ENCODE results near the gene RAP1A.

Gene RAP1A

GRCh38 chr1:111719135-111719534, 99.5 kb downstream of the RAP1A start:
- Histone ChIP-seq H3K27ac (ENCODE audit: low read depth, low read length) (no peak overlapping the region), H3K36me3 (ENCODE audit: control insufficient read depth, insufficient read depth, low read length) (no peaks in the 10 kb centered on the region), H2BK120ac (ENCODE audit: low read depth, low read length) (no peak overlapping the region), H3K4ac (ENCODE audit: low read depth, low read length) (no peak overlapping the region), H3K79me2 (ENCODE audit: control insufficient read depth, insufficient read depth, low read length) (no peaks in the 10 kb centered on the region), H3K56ac (ENCODE audit: low read length) (no peak overlapping the region), H4K8ac (ENCODE audit: low read depth, low read length) (no peak overlapping the region), H3K79me1 (ENCODE audit: low read length) (no peaks in the 10 kb centered on the region), H4K5ac (ENCODE audit: low read length) (no peak overlapping the region), H3K9ac (ENCODE audit: low read length) (no peak overlapping the region), H3K23ac (ENCODE audit: low read length) (no peak overlapping the region), H2BK15ac (replicated peaks; ENCODE audit: low read depth) (no peak overlapping the region), H2AK5ac (ENCODE audit: low read length) (no peak overlapping the region), H2BK5ac (ENCODE audit: low read length) (no peak overlapping the region), H3K4me2 (ENCODE audit: low read length) (no peak overlapping the region), H3K27me3 (ENCODE audit: insufficient read depth, low read length, poor library complexity) (no peaks in the 10 kb centered on the region), H3K4me1 (ENCODE audit: control insufficient read depth, low read depth, low read length) (peaks cover 7% of the 10 kb centered on the region), H3K4me3 (ENCODE audit: low read length) (no peak overlapping the region), H3K18ac (ENCODE audit: low read length) (no peak overlapping the region)
- no CpG with 5 or more reads among the region's 5 CpGs for WGBS (ENCODE audit: extremely low coverage, insufficient coverage, low lambda C conversion rate)
- DNase-seq = no peak

GRCh38 chr1:111719674-111720132, 100.1 kb downstream of the RAP1A start:
- Histone ChIP-seq H3K18ac (ENCODE audit: low read length) (no peak overlapping the region), H3K4ac (ENCODE audit: low read depth, low read length) (no peak overlapping the region), H3K79me2 (ENCODE audit: control insufficient read depth, insufficient read depth, low read length) (no peaks in the 10 kb centered on the region), H2AK5ac (ENCODE audit: low read length) (no peak overlapping the region), H2BK5ac (ENCODE audit: low read length) (no peak overlapping the region), H4K8ac (ENCODE audit: low read depth, low read length) (no peak overlapping the region), H3K79me1 (ENCODE audit: low read length) (no peaks in the 10 kb centered on the region), H2BK120ac (ENCODE audit: low read depth, low read length) (no peak overlapping the region), H3K9ac (ENCODE audit: low read length) (no peak overlapping the region), H4K5ac (ENCODE audit: low read length) (no peak overlapping the region), H3K27ac (ENCODE audit: low read depth, low read length) (no peak overlapping the region), H3K4me3 (ENCODE audit: low read length) (no peak overlapping the region), H3K27me3 (ENCODE audit: insufficient read depth, low read length, poor library complexity) (no peaks in the 10 kb centered on the region), H3K4me2 (ENCODE audit: low read length) (no peak overlapping the region), H2BK15ac (replicated peaks; ENCODE audit: low read depth) (no peak overlapping the region), H3K36me3 (ENCODE audit: control insufficient read depth, insufficient read depth, low read length) (no peaks in the 10 kb centered on the region), H3K56ac (ENCODE audit: low read length) (no peak overlapping the region), H3K23ac (ENCODE audit: low read length) (no peak overlapping the region), H3K4me1 (ENCODE audit: control insufficient read depth, low read depth, low read length) (peaks cover 7% of the 10 kb centered on the region)
- no CpG with 5 or more reads among the region's 4 CpGs for WGBS (ENCODE audit: extremely low coverage, insufficient coverage, low lambda C conversion rate)
- no peak for DNase-seq

DNA sequence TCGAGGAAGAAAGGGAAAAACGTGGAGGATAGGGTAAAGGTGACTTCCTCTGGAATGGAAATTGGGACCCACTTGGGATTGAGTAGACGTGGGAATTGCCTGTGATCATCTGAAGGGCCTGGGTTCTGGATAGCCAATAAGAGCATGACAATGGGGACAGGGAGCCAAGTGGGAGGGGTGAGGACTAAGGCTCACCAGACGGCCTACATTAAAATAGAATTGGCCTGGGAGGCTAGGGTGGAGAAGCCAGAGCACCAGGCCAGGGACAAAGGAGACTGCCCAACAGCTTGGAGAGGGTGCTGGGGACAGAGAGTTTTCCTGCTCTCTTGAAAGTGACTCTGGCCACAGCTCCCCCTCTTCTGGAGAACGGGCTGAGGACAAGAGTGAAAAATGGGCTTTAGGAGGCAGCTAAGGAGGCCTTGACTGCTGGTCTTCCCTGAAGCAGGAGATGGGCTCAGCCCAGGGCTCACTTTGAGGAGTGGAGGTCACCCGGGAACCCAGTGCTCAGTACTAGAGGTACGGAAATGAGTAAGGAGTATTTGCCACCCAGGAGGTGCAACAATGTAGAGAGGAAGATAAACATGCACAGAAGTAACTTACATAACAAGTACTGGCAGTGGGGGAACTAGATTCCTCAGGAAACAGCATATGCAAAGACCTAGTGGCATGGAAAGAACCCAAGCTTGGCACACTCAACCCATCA, 100.8 kb downstream of the RAP1A start:
- WGBS (ENCODE audit: extremely low coverage, insufficient coverage, low lambda C conversion rate) = no CpG with 5 or more reads among the region's 7 CpGs
- no peak overlapping the region for H3K23ac ChIP-seq (ENCODE audit: low read length)

GRCh38 chr1:111720977-111721786, 101.6 kb downstream of the RAP1A start:
- Histone ChIP-seq H3K79me2 (ENCODE audit: control insufficient read depth, insufficient read depth, low read length) (no peaks in the 10 kb centered on the region), H3K4me1 (ENCODE audit: control insufficient read depth, low read depth, low read length) (peaks cover 7% of the 10 kb centered on the region), H3K56ac (ENCODE audit: low read length) (no peak overlapping the region), H4K8ac (ENCODE audit: low read depth, low read length) (no peak overlapping the region), H2BK5ac (ENCODE audit: low read length) (no peak overlapping the region), H3K18ac (ENCODE audit: low read length) (no peak overlapping the region), H4K5ac (ENCODE audit: low read length) (no peak overlapping the region), H2BK120ac (ENCODE audit: low read depth, low read length) (no peak overlapping the region), H3K4me2 (ENCODE audit: low read length) (no peak overlapping the region), H3K27ac (ENCODE audit: low read depth, low read length) (no peak overlapping the region), H3K27me3 (ENCODE audit: insufficient read depth, low read length, poor library complexity) (no peaks in the 10 kb centered on the region), H3K4me3 (ENCODE audit: low read length) (no peak overlapping the region), H3K36me3 (ENCODE audit: control insufficient read depth, insufficient read depth, low read length) (no peaks in the 10 kb centered on the region), H3K4ac (ENCODE audit: low read depth, low read length) (no peak overlapping the region), H3K9ac (ENCODE audit: low read length) (no peak overlapping the region), H3K79me1 (ENCODE audit: low read length) (no peaks in the 10 kb centered on the region), H2BK15ac (replicated peaks; ENCODE audit: low read depth) (no peak overlapping the region), H3K23ac (ENCODE audit: low read length) (no peak overlapping the region), H2AK5ac (ENCODE audit: low read length) (no peak overlapping the region)
- no CpG with 5 or more reads among the region's 10 CpGs for WGBS (ENCODE audit: extremely low coverage, insufficient coverage, low lambda C conversion rate)
- DNase-seq = no peak

More for the DNA sequence above, 100.8 kb downstream of the RAP1A start:
- no peak overlapping the region for H2AK5ac ChIP-seq (ENCODE audit: low read length)
- no peak for DNase-seq
- H3K79me1 ChIP-seq (ENCODE audit: low read length) = no peaks in the 10 kb centered on the region
- H4K5ac ChIP-seq (ENCODE audit: low read length) = no peak overlapping the region
- no peaks in the 10 kb centered on the region for H3K27me3 ChIP-seq (ENCODE audit: insufficient read depth, low read length, poor library complexity)
- no peak overlapping the region for H3K56ac ChIP-seq (ENCODE audit: low read length)
- H3K4me2 ChIP-seq (ENCODE audit: low read length) = no peak overlapping the region
- H2BK5ac ChIP-seq (ENCODE audit: low read length) = no peak overlapping the region
- no peaks in the 10 kb centered on the region for H3K79me2 ChIP-seq (ENCODE audit: control insufficient read depth, insufficient read depth, low read length)
- H3K4ac ChIP-seq (ENCODE audit: low read depth, low read length) = no peak overlapping the region
- H3K27ac ChIP-seq (ENCODE audit: low read depth, low read length) = no peak overlapping the region
- H3K4me3 ChIP-seq (ENCODE audit: low read length) = no peak overlapping the region
- no peak overlapping the region for H4K8ac ChIP-seq (ENCODE audit: low read depth, low read length)
- H2BK15ac ChIP-seq (replicated peaks; ENCODE audit: low read depth) = no peak overlapping the region
- H3K4me1 ChIP-seq (ENCODE audit: control insufficient read depth, low read depth, low read length) = peaks cover 9% of the 10 kb centered on the region
- H2BK120ac ChIP-seq (ENCODE audit: low read depth, low read length) = no peak overlapping the region
- H3K18ac ChIP-seq (ENCODE audit: low read length) = no peak overlapping the region
- H3K36me3 ChIP-seq (ENCODE audit: control insufficient read depth, insufficient read depth, low read length) = no peaks in the 10 kb centered on the region
- no peak overlapping the region for H3K9ac ChIP-seq (ENCODE audit: low read length)

DNA sequence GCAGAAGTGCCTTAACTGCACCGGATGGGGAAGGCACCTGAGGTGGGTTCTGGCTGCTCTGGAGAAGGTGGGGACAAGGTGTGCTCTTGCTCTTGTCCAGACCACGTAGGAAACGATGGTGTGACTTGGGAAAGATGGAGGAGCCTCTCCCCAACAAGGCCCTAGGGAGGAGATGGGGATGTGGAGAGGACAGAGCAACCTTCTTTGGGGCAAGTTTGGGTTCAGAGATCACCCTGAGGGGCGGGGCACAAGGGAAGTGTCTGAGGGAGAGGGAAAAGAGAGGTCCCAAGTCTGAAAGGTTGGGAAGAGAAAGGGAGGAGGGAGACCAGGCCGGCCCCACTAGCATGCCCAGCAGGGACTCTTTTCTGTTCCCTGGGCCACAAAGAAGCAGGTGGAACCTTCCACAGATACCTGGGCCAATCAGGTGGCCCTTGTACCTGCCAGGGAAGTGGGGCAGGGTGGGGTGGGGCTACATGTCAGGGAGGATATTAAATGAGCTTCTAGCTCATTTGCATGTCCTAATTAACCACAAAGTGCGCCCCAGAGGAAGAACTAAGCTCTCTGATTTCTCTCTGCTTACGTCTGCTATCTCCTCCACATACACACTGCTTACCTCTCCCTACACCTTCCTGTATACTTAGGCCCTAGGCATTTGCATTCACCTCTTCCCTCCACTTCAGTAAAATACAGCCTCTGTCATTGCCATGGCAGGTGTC, 103.7 kb downstream of the RAP1A start:
- H3K36me3 ChIP-seq (ENCODE audit: control insufficient read depth, insufficient read depth, low read length) = no peaks in the 10 kb centered on the region
- no peak overlapping the region for H2BK5ac ChIP-seq (ENCODE audit: low read length)
- no peak overlapping the region for H3K4ac ChIP-seq (ENCODE audit: low read depth, low read length)
- no peak overlapping the region for H3K27ac ChIP-seq (ENCODE audit: low read depth, low read length)
- H3K79me1 ChIP-seq (ENCODE audit: low read length) = no peaks in the 10 kb centered on the region
- no peak overlapping the region for H4K5ac ChIP-seq (ENCODE audit: low read length)
- no peak overlapping the region for H2BK120ac ChIP-seq (ENCODE audit: low read depth, low read length)
- H3K79me2 ChIP-seq (ENCODE audit: control insufficient read depth, insufficient read depth, low read length) = no peaks in the 10 kb centered on the region
- no peak overlapping the region for H3K9ac ChIP-seq (ENCODE audit: low read length)
- no peak overlapping the region for H4K8ac ChIP-seq (ENCODE audit: low read depth, low read length)
- no peak for DNase-seq
- H3K4me2 ChIP-seq (ENCODE audit: low read length) = no peak overlapping the region
- H3K27me3 ChIP-seq (ENCODE audit: insufficient read depth, low read length, poor library complexity) = no peaks in the 10 kb centered on the region
- H2AK5ac ChIP-seq (ENCODE audit: low read length) = no peak overlapping the region
- H2BK15ac ChIP-seq (replicated peaks; ENCODE audit: low read depth) = no peak overlapping the region
- H3K18ac ChIP-seq (ENCODE audit: low read length) = no peak overlapping the region
- peaks cover 6% of the 10 kb centered on the region for H3K4me1 ChIP-seq (ENCODE audit: control insufficient read depth, low read depth, low read length)
- no CpG with 5 or more reads among the region's 7 CpGs for WGBS (ENCODE audit: extremely low coverage, insufficient coverage, low lambda C conversion rate)
- H3K23ac ChIP-seq (ENCODE audit: low read length) = no peak overlapping the region
- H3K4me3 ChIP-seq (ENCODE audit: low read length) = no peak overlapping the region
- H3K56ac ChIP-seq (ENCODE audit: low read length) = no peak overlapping the region

Measured in mesendoderm (in vitro differentiated cells).